ENCODE results near the gene CFAP57. TPM values are rescaled to one million over a fixed set of nuclear protein-coding genes. Genes with fewer than 3 reads are reported as not detected.

CFAP57 gene
- total and polyA plus RNA-seq, 2 of the 8 experiments (the other 6 are each of a cell fraction or from before 2014, with no cell fraction given) = 0.20 to 0.80 TPM

GRCh38 chr1:43165162-43165561 lies 7.0 kb upstream of the CFAP57 start (continued):
- TF ChIP-seq CHD7 (IDR thresholded peaks at IDR 0.05; ENCODE audit: insufficient replicate concordance, low read length) (no peak), GABPA (IDR thresholded peaks at IDR 0.05; ENCODE audit: borderline replicate concordance, insufficient read depth, low read length) (no peak)

Measured in H1 (cell line).